Hepatocyte (in vitro differentiated cells): Measurements from ENCODE around the gene GRK3.

ENCODE experiments used
- CTCF ChIP-seq: fragments of 200-600 bp; sonication (generic); IDR thresholded peaks from 2 replicates; pipeline ENCODE4 v1.5.1; 2016; ENCODE audit warnings: antibody characterized with exemption, mild to moderate bottlenecking; ENCODE audit not compliant: poor library complexity
- EZH2 ChIP-seq: fragments of 200-600 bp; sonication (generic); IDR thresholded peaks from 2 replicates; pipeline ENCODE4 v1.6.1; 2016; ENCODE audit warnings: antibody characterized with exemption, mild to moderate bottlenecking, borderline replicate concordance
- EZH2phosphoT487 ChIP-seq: fragments of 200-600 bp; sonication (generic); IDR thresholded peaks from one replicate; pipeline ENCODE4 v1.6.1; 2018; ENCODE audit warnings: antibody characterized with exemption, mild to moderate bottlenecking, low read depth, moderate library complexity; ENCODE audit not compliant: unreplicated experiment, severe bottlenecking

GRCh38 chr22:25759825-25760231 lies 195.4 kb downstream of the GRK3 start:
- no peak for TF ChIP-seq CTCF
- TF ChIP-seq EZH2: no peak
- TF ChIP-seq EZH2phosphoT487: no peak
